Type B pancreatic cell (in vitro differentiated cells): ENCODE results near the gene MYEF2. TPM values are rescaled to one million over a fixed set of nuclear protein-coding genes. Genes with fewer than 3 reads are reported as not detected.

ENCODE experiments used
- DNase-seq: peaks from one replicate; pipeline ENCODE4 v3.0.0; 2021; ENCODE audit warnings: mixed read lengths; ENCODE audit not compliant: unreplicated experiment; ENCODE audit errors: extremely low spot score
- H3K27ac Mint-ChIP-seq: 2 replicates; pipeline ENCODE4 v1.8.0; 2021; ENCODE audit warnings: mild to moderate bottlenecking, mixed read lengths
- H3K27me3 Mint-ChIP-seq: 2 replicates; pipeline ENCODE4 v1.8.0; 2021; ENCODE audit warnings: mixed read lengths
- H3K36me3 Mint-ChIP-seq: 2 replicates; pipeline ENCODE4 v1.8.0; 2021; ENCODE audit warnings: mixed read lengths
- H3K4me1 Mint-ChIP-seq: one replicate; pipeline ENCODE4 v1.8.0; 2021; ENCODE audit warnings: mixed read lengths; ENCODE audit not compliant: unreplicated experiment
- H3K4me3 Mint-ChIP-seq: 2 replicates; pipeline ENCODE4 v1.8.0; 2021; ENCODE audit warnings: mild to moderate bottlenecking, mixed read lengths
- H3K9me3 Mint-ChIP-seq: 2 replicates; pipeline ENCODE4 v1.8.0; 2021; ENCODE audit warnings: mixed read lengths
- total RNA-seq: library from RNA; stranded (reverse); gene quantifications from 2 replicates; pipeline ENCODE4 v1.2.1, GENCODE V29; 2021; ENCODE audit warnings: low replicate concordance
- TF ChIP-seq, protein P1 (sequence below): fragments of 200-600 bp; sonication (generic); conservative IDR thresholded peaks from 2 replicates; pipeline ENCODE4 v1.5.0; 2021; ENCODE audit warnings: antibody characterized with exemption, mild to moderate bottlenecking

Gene MYEF2
- total RNA-seq, 1 donor from 2014 or later = 50.4 TPM

DNA sequence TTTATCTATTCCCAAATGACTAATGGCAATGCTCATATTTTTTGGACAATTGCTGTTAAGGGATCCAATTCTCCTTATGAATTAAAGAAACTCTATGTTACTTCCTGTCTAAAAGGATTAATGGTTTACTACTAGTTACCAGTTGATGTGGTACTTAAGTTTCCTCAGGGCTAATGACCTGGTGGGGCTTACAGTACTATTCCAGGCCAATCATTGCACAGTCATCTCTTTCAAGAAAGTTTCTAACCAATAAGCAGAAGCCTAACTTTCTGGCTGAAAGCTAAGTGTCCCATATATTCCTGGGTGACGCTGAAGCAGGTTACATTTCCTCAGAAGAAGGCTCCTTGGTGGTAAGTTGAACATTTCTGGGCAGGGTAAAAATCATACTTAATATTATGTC lies 27.9 kb upstream of the MYEF2 start, which contains the start of gene SLC12A1:
Gene SLC12A1, plus strand, starts transcription at position 322 of the 400 bp plus-strand sequence. CDS start 1,418 bp downstream, outside the sequence.
- DNase-seq = no peak
- TF ChIP-seq, protein P1, sequence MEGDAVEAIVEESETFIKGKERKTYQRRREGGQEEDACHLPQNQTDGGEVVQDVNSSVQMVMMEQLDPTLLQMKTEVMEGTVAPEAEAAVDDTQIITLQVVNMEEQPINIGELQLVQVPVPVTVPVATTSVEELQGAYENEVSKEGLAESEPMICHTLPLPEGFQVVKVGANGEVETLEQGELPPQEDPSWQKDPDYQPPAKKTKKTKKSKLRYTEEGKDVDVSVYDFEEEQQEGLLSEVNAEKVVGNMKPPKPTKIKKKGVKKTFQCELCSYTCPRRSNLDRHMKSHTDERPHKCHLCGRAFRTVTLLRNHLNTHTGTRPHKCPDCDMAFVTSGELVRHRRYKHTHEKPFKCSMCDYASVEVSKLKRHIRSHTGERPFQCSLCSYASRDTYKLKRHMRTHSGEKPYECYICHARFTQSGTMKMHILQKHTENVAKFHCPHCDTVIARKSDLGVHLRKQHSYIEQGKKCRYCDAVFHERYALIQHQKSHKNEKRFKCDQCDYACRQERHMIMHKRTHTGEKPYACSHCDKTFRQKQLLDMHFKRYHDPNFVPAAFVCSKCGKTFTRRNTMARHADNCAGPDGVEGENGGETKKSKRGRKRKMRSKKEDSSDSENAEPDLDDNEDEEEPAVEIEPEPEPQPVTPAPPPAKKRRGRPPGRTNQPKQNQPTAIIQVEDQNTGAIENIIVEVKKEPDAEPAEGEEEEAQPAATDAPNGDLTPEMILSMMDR = no peak
- no peaks in the 10 kb centered on the region for H3K27me3 Mint-ChIP-seq
- no peak within 1 kb of the TSS for H3K4me3 Mint-ChIP-seq
- H3K27ac Mint-ChIP-seq = no peak within 1 kb of the TSS
- no peaks in the 10 kb centered on the region for H3K9me3 Mint-ChIP-seq
- no peaks in the 10 kb centered on the region for H3K4me1 Mint-ChIP-seq
- no peaks in the 10 kb centered on the region for H3K36me3 Mint-ChIP-seq

DNA sequence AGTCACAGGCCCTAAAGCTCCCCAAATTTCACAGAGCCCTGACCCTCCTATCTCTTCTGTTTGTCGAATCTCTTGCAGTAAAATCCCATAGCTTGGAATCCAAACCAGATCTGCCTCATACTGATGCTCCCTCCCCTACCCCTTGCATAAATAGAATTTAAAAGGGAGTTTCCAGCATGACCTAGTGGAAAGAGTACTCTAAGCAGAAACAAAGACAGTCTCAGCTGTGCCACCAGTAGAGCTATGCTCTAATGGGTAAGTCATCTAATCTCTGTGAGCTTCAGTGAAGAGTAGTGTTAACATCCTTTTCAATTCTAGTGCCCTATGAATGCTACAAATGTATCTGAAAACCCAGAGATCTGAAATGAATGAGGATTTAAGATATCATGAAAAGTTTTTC lies 24.0 kb upstream of the MYEF2 start:
- Mint-ChIP-seq H3K4me1 (no peaks in the 10 kb centered on the region), H3K27me3 (peaks cover 4% of the 10 kb centered on the region), H3K9me3 (no peaks in the 10 kb centered on the region), H3K36me3 (no peaks in the 10 kb centered on the region), H3K4me3 (no peak overlapping the region), H3K27ac (no peak overlapping the region)
- TF ChIP-seq, protein P1 = no peak
- DNase-seq = no peak

- TF ChIP-seq, protein P1 = no peak
- H3K4me3 Mint-ChIP-seq = peak within 1 kb of the TSS; percentile 73
- H3K36me3 Mint-ChIP-seq = no peaks in the 10 kb centered on the region
- H3K27ac Mint-ChIP-seq = no peak within 1 kb of the TSS
- DNase-seq = no peak
- peaks cover 4% of the 10 kb centered on the region for H3K4me1 Mint-ChIP-seq
- peaks cover 9% of the 10 kb centered on the region for H3K27me3 Mint-ChIP-seq
- no peaks in the 10 kb centered on the region for H3K9me3 Mint-ChIP-seq
Measured at GRCh38 chr15:48191574-48192225, 13.6 kb upstream of the MYEF2 start, which contains the start of gene CTXN2. Gene CTXN2, plus strand, starts transcription at chr15:48191665. Its CDS starts 9,636 bp downstream, at chr15:48201301.

DNA sequence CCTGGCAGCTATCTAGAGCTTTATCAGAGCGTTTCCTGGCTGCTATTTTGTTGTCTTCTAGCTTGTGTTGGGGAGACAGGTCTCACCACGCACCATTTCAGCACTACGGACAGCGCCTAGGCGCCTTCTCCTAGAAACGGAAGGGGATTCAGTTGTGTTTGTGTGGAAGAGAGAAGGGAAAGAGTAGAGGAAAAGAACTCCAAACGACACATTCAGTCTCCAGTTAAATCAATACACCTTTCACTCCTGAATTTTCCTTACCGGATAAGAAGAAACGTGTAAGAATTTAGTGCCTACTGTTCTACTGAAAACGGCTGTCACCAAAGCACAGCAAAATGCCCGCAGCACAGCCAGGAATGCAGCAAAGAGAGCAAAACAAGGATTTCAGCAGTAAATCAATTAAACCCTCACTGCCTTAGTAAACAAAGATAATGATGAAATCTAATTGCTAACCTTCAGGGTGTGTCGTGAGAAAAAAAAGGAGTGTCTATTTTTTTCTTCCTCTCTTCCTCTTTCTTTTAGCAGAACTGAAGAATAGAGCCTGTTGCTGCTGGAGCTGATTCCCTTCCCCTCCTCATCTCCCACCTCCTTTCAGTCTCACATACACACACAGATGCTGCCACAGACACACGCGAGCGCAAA lies 13.0 kb upstream of the MYEF2 start:
- H3K9me3 Mint-ChIP-seq = no peaks in the 10 kb centered on the region
- H3K27me3 Mint-ChIP-seq = peaks cover 9% of the 10 kb centered on the region
- no peak overlapping the region for H3K27ac Mint-ChIP-seq
- H3K4me1 Mint-ChIP-seq = peaks cover 4% of the 10 kb centered on the region
- TF ChIP-seq, protein P1 = no peak
- peak; percentile 86 for DNase-seq
- H3K36me3 Mint-ChIP-seq = no peaks in the 10 kb centered on the region
- peak overlapping the region; percentile 73 for H3K4me3 Mint-ChIP-seq

- peaks cover 5% of the 10 kb centered on the region for H3K27me3 Mint-ChIP-seq
- no peak overlapping the region for H3K27ac Mint-ChIP-seq
- TF ChIP-seq, protein P1 = no peak
- no peaks in the 10 kb centered on the region for H3K36me3 Mint-ChIP-seq
- no peak for DNase-seq
- no peaks in the 10 kb centered on the region for H3K9me3 Mint-ChIP-seq
- H3K4me1 Mint-ChIP-seq = peaks cover 4% of the 10 kb centered on the region
- H3K4me3 Mint-ChIP-seq = no peak overlapping the region
Measured at GRCh38 chr15:48186271-48186670, 8.2 kb upstream of the MYEF2 start.
